SU-DHL-6 (cell line): Measurements from ENCODE around the gene TP53RK.

Experiments used
- EZH2phosphoT487 ChIP-seq: fragments of 200-600 bp; sonication (generic), shearing (Covaris generic); conservative IDR thresholded peaks from 2 replicates; pipeline ENCODE4 v1.6.1; 2018; ENCODE audit warnings: mild to moderate bottlenecking, antibody characterized with exemption, low read length, moderate library complexity, mixed read lengths
- TF ChIP-seq, protein P1 (sequence below): fragments of 200-600 bp; sonication (generic); IDR thresholded peaks from one replicate; pipeline ENCODE4 v1.5.1; 2017; ENCODE audit warnings: antibody characterized with exemption, mild to moderate bottlenecking, low read length, moderate library complexity; ENCODE audit not compliant: insufficient read depth, poor library complexity, severe bottlenecking

DNA sequence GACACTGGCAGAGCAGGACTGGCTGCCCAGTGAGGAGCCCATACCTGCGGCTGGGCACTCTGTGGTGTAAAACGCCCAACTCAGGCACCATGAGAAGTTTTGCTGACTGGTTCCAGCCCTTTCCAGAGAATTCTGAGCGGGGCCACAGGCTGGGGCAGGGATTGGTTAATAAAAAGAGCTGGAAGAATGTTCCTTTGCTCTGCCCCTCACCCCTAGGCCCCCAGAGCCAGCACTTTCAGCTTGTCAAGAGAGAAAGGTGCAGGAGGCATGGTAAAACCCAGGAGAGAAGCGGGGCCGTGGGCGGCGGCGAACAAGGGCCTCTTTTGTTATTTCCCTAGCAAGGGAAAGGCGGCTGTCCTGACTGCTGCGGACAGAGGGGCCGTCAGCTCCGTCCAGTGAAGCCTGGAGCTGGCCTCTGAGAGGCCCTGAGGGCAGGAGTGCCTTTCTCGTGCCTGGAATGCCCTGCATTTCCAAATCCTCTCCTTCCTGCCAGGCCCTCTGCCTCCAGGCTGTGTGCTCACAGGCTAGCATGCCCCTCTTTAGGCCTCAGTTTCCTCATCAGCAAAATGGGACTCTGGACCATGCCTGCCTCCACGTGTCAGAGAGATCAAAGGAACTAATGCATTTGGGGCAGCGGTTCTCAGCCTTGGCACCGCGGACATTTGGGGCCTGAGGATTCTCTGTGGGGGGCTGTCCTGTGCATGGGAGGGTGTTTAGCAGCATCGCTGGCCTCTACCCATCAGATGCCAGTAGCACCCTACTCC, 50.9 kb downstream of the TP53RK start:
- TF ChIP-seq, protein P1, sequence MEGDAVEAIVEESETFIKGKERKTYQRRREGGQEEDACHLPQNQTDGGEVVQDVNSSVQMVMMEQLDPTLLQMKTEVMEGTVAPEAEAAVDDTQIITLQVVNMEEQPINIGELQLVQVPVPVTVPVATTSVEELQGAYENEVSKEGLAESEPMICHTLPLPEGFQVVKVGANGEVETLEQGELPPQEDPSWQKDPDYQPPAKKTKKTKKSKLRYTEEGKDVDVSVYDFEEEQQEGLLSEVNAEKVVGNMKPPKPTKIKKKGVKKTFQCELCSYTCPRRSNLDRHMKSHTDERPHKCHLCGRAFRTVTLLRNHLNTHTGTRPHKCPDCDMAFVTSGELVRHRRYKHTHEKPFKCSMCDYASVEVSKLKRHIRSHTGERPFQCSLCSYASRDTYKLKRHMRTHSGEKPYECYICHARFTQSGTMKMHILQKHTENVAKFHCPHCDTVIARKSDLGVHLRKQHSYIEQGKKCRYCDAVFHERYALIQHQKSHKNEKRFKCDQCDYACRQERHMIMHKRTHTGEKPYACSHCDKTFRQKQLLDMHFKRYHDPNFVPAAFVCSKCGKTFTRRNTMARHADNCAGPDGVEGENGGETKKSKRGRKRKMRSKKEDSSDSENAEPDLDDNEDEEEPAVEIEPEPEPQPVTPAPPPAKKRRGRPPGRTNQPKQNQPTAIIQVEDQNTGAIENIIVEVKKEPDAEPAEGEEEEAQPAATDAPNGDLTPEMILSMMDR, result no peak
- no peak for TF ChIP-seq EZH2phosphoT487
